22Rv1 (cell line): ENCODE results near the gene GREM1.

Source experiments
- CTCF ChIP-seq: fragments of 450-650 bp; IDR thresholded peaks from 2 replicates; pipeline ENCODE4 v1.5.1; 2017; ENCODE audit warnings: mild to moderate bottlenecking
- ZFX ChIP-seq: fragments of 450-650 bp; IDR thresholded peaks from 2 replicates; pipeline ENCODE4 v1.6.1; 2017; ENCODE audit warnings: antibody characterized with exemption, borderline replicate concordance

DNA sequence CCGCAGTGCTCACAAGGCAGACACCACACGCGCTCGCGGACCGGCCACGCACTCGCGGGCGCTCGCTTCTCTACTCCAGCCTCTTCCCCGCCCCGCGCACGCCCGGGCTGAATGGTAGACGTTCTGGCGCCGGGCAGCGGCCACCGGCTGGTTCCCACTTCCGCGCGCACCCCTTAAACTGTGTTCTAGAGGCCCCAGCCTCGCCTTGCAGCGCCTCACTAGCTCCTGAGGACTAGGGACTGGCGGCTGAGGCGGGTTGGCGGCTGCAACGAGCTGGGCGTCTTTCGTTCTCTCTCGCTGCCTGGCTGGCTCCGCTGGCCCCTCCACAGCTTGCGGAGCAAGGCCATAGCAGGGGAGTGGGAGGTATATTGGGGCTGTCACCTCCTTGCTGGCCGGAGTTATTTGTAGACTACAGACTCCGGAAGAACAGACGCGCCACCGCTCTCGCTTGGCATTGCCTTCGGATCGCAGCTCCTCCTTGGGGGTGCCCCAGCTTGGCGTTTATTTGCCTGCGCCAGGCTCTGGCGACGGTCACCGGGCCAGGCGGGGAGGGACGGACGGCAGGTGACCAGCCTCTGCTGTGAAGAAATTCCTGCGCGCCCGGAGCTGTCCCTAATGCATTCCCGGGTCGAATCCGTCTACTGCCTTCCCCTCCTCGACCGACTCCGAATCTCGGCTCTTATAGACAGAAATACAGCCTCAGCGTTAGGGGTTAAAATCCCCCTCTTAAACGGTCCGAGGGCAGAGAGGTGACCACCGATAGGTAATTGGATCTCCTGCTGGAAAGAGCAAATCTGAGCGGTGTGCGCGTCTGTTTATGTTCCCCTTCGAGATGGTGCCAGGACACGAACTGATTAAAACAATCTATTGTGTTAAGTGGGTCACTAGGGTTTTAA lies 1.3 kb downstream of the GREM1 start:
- no peak for TF ChIP-seq ZFX
- TF ChIP-seq CTCF: no peak
